Keratinocyte (primary cell): ENCODE measurements around the gene MYLK4.

ENCODE experiments used
- EZH2 ChIP-seq: IDR thresholded peaks from one replicate; pipeline ENCODE4 v1.6.1; 2012; ENCODE audit warnings: inconsistent platforms, mild to moderate bottlenecking, low read length, moderate library complexity
- TF ChIP-seq, protein P1 (sequence below), 3 experiments: IDR thresholded peaks in 1 of 3; conservative IDR thresholded peaks in 1 of 3; optimal IDR thresholded peaks in 1 of 3; 2 replicates in 2 of 3; 3 replicates in 1 of 3; pipeline versions ENCODE3 to v1.5.1; 2011; ENCODE audit warnings: low read length in 3 of 3, mild to moderate bottlenecking in 3 of 3, moderate library complexity in 2 of 3, control low read depth in 1 of 3, inconsistent platforms in 1 of 3; ENCODE audit not compliant: insufficient read depth in 2 of 3; ENCODE audit errors: extremely low read depth in 1 of 3

DNA sequence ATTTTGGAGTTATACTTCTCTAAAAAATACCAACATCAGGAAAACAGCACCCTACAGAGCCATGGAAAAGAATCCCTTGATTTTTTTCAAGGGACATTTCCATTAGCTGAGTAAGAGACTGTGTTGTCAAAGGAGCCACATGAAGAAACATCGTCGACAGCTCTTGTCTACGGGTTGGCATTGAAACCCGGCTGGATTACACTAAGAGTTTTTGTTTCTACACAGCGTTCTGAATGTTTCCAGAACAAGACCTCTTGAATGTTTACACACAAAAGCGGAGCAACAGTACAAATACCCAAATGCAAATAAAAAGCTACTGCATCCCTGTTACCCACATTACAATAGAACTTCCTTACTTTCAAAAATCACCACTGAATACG is 2.4 kb upstream of the MYLK4 start:
- TF ChIP-seq, protein P1, sequence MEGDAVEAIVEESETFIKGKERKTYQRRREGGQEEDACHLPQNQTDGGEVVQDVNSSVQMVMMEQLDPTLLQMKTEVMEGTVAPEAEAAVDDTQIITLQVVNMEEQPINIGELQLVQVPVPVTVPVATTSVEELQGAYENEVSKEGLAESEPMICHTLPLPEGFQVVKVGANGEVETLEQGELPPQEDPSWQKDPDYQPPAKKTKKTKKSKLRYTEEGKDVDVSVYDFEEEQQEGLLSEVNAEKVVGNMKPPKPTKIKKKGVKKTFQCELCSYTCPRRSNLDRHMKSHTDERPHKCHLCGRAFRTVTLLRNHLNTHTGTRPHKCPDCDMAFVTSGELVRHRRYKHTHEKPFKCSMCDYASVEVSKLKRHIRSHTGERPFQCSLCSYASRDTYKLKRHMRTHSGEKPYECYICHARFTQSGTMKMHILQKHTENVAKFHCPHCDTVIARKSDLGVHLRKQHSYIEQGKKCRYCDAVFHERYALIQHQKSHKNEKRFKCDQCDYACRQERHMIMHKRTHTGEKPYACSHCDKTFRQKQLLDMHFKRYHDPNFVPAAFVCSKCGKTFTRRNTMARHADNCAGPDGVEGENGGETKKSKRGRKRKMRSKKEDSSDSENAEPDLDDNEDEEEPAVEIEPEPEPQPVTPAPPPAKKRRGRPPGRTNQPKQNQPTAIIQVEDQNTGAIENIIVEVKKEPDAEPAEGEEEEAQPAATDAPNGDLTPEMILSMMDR (optimal IDR thresholded peaks at IDR 0.05 in 1 of 3, IDR thresholded peaks at IDR 0.05 in 1 of 3, conservative IDR thresholded peaks at IDR 0.05 in 1 of 3; ENCODE audit: extremely low read depth in 1 of 3, insufficient read depth in 2 of 3, low read length in 3 of 3), result no peak
- no peak for TF ChIP-seq EZH2
